Measurements from ENCODE around the gene VSTM2L. TPM values are rescaled to one million over a fixed set of nuclear protein-coding genes. Genes with fewer than 3 reads are reported as not detected.

Gene VSTM2L
- total and polyA plus RNA-seq, 2 of the 13 experiments (the other 11 are each of a cell fraction or from before 2014, with no cell fraction given), result not detected

DNA sequence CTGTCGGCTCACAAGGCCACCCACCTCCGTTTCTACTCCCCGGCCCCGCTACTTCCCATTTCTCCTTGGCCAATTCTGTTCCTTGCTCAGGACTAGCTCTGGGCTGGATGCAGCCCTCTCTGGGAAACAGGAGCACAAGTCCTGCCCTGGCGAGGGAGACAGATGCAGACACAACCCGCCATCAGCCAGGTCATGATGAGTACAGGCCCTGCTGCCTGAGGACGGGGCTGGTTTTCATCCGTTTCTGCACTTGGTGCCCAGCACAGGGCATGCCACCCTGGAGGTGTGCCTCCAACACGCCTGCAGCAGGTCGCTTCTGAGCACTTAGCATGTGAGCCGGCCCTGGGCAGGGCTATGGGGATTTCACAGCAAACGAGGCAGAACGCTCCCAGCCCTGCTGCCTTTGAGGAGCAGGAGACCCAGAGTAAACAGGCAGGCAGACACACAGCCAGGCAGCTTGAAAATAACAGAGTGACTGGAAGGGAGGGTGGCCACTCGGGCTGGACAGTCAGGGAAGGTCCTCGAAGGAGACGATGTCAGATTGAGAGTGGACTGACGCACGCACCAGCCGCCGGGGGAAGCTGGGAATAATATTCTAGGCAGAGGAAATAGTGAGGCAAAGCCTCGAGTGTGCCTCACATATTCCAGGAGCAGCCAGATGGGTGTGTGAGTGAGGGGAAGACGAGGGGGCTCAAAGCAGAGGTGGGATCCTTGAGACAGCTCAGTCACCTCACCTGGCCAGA, 21.2 kb upstream of the VSTM2L start (continued):
- no peak for TF ChIP-seq E2F2 (CRISPR knock-in tag; IDR thresholded peaks at IDR 0.05; ENCODE audit: borderline replicate concordance)
- TF ChIP-seq, protein P1, sequence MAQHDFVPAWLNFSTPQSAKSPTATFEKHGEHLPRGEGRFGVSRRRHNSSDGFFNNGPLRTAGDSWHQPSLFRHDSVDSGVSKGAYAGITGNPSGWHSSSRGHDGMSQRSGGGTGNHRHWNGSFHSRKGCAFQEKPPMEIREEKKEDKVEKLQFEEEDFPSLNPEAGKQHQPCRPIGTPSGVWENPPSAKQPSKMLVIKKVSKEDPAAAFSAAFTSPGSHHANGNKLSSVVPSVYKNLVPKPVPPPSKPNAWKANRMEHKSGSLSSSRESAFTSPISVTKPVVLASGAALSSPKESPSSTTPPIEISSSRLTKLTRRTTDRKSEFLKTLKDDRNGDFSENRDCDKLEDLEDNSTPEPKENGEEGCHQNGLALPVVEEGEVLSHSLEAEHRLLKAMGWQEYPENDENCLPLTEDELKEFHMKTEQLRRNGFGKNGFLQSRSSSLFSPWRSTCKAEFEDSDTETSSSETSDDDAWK (CRISPR knock-in tag; IDR thresholded peaks at IDR 0.05), result no peak
- TF ChIP-seq GATAD1 (CRISPR knock-in tag; IDR thresholded peaks at IDR 0.05), result no peak
- no peak for TF ChIP-seq ZNF558 (CRISPR knock-in tag; IDR thresholded peaks at IDR 0.05; ENCODE audit: borderline replicate concordance)
- no peak for TF ChIP-seq ZNF652 (CRISPR knock-in tag; IDR thresholded peaks at IDR 0.05; ENCODE audit: borderline replicate concordance, low read depth)
- TF ChIP-seq ZNF101 (CRISPR knock-in tag; IDR thresholded peaks at IDR 0.05; ENCODE audit: borderline replicate concordance, low read depth), result no peak
- no peak for TF ChIP-seq POLR2AphosphoS5 (IDR thresholded peaks at IDR 0.05; ENCODE audit: low read depth, low read length)
- TF ChIP-seq TP53 (CRISPR knock-in tag; conservative IDR thresholded peaks at IDR 0.05), result no peak
- TF ChIP-seq ZNF703 (CRISPR knock-in tag; IDR thresholded peaks at IDR 0.05; ENCODE audit: borderline replicate concordance), result no peak
- TF ChIP-seq CHCHD3 (CRISPR knock-in tag; IDR thresholded peaks at IDR 0.05), result no peak
- no peak for TF ChIP-seq SNAI1 (CRISPR knock-in tag; IDR thresholded peaks at IDR 0.05; ENCODE audit: borderline replicate concordance)
- TF ChIP-seq RBM22 (optimal IDR thresholded peaks at IDR 0.05; ENCODE audit: low read length), result no peak
- no peak for TF ChIP-seq ZNF10 (CRISPR knock-in tag; IDR thresholded peaks at IDR 0.05; ENCODE audit: borderline replicate concordance, low read depth)
- TF ChIP-seq, protein P2, sequence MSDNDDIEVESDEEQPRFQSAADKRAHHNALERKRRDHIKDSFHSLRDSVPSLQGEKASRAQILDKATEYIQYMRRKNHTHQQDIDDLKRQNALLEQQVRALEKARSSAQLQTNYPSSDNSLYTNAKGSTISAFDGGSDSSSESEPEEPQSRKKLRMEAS (IDR thresholded peaks at IDR 0.05), result no peak; the same call in 1 of the 2 replicates
- TF ChIP-seq ZC3H13 (CRISPR knock-in tag; IDR thresholded peaks at IDR 0.05), result 0 out of 2 replicates have a peak, but pooled peaks have one; percentile 50
- no peak for TF ChIP-seq CBX1 (IDR thresholded peaks at IDR 0.05; ENCODE audit: low read depth)
- TF ChIP-seq ZNF749 (CRISPR knock-in tag; IDR thresholded peaks at IDR 0.05; ENCODE audit: borderline replicate concordance), result no peak
- TF ChIP-seq, protein P3, sequence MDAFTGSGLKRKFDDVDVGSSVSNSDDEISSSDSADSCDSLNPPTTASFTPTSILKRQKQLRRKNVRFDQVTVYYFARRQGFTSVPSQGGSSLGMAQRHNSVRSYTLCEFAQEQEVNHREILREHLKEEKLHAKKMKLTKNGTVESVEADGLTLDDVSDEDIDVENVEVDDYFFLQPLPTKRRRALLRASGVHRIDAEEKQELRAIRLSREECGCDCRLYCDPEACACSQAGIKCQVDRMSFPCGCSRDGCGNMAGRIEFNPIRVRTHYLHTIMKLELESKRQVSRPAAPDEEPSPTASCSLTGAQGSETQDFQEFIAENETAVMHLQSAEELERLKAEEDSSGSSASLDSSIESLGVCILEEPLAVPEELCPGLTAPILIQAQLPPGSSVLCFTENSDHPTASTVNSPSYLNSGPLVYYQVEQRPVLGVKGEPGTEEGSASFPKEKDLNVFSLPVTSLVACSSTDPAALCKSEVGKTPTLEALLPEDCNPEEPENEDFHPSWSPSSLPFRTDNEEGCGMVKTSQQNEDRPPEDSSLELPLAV (CRISPR knock-in tag; conservative IDR thresholded peaks at IDR 0.05; ENCODE audit: low read depth), result no peak
- no peak for TF ChIP-seq NONO (IDR thresholded peaks at IDR 0.05)
- TF ChIP-seq NONO (CRISPR knock-in tag; conservative IDR thresholded peaks at IDR 0.05), result peak; percentile 55; the same call in 1 of the 2 replicates
- no peak for TF ChIP-seq CEBPB (IDR thresholded peaks at IDR 0.05; ENCODE audit: borderline replicate concordance, low read depth, low read length)
- no peak for TF ChIP-seq CC2D1A (CRISPR knock-in tag; IDR thresholded peaks at IDR 0.05)
- TF ChIP-seq PHF5A (CRISPR knock-in tag; IDR thresholded peaks at IDR 0.05; ENCODE audit: low read depth, unreplicated experiment), result no peak
- TF ChIP-seq, protein P4, sequence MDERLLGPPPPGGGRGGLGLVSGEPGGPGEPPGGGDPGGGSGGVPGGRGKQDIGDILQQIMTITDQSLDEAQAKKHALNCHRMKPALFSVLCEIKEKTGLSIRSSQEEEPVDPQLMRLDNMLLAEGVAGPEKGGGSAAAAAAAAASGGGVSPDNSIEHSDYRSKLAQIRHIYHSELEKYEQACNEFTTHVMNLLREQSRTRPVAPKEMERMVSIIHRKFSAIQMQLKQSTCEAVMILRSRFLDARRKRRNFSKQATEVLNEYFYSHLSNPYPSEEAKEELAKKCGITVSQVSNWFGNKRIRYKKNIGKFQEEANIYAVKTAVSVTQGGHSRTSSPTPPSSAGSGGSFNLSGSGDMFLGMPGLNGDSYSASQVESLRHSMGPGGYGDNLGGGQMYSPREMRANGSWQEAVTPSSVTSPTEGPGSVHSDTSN (CRISPR knock-in tag; IDR thresholded peaks at IDR 0.05), result no peak
- TF ChIP-seq SMC3 (IDR thresholded peaks at IDR 0.05; ENCODE audit: low read length), result no peak

All from HepG2 (cell line).